OCI-LY1 (cell line): Measurements from ENCODE around the gene UGT2B7.
"Not testable (repeated sequence)": the region's sequence is repeated elsewhere in the genome, so short reads cannot be mapped to it uniquely, and the experiment has no call there.

Experiments used
- CTCF ChIP-seq: fragments of 200-600 bp; sonication (generic), shearing (Covaris generic); IDR thresholded peaks from 2 replicates; pipeline ENCODE4 v1.5.1; 2017; ENCODE audit warnings: mild to moderate bottlenecking, antibody characterized with exemption, low read length, moderate library complexity, mixed read lengths
- EZH2 ChIP-seq: fragments of 200-600 bp; sonication (generic), shearing (Covaris generic); IDR thresholded peaks from 2 replicates; pipeline ENCODE4 v1.8.0; 2017; ENCODE audit warnings: borderline replicate concordance, mixed run types, mild to moderate bottlenecking, antibody characterized with exemption, low read length, moderate library complexity, mixed read lengths

GRCh38 chr4:69053309-69053885, 42.9 kb upstream of the UGT2B7 start:
- not testable (repeated sequence) for TF ChIP-seq CTCF, EZH2
